ENCODE measurements around the gene RAG2.

RAG2 gene

DNA sequence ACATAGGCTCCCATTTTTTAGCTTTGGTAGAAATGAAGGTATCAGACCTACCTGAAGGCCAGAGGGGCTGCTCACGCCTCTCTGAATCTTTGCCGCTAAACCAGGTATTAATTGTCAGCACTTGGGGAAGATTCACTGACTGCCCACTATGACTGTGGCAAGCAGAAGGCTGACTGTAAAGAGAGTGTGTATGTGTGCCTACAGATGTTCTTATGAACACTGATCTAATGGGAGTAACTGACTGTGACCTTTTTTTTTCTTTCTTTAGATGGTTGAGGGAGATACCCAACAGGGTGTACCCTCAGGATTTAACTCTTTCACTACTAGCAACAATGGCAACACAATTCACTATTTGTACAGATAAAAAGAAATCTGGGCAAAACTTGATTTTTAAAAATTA is at the start of gene RAG2:
RAG2 (minus strand) TSS at position 186 of the 400 bp plus-strand sequence. CDS start 4,068 bp downstream, outside the sequence.
- FAIRE-seq: no peak

DNA sequence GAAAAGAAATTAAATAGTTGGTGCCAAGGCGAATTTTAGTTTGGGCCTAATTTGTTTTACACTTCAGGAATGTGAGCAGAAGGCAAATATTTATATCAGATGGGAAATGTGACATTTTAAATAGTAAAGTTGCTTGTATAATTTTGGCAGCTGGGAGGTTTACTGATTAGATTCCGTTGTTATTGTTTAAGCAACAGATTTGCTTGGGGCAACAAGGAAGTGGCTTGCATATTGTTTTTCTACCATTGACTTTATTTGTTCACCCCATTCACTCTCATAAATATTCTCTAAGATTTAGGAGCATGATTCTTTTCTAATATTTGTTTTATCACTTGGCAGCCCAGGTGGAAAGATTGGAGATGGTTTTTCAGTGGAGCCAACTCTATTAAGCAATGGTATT is 40.5 kb upstream of the RAG2 start:
- FAIRE-seq: no peak

DNA sequence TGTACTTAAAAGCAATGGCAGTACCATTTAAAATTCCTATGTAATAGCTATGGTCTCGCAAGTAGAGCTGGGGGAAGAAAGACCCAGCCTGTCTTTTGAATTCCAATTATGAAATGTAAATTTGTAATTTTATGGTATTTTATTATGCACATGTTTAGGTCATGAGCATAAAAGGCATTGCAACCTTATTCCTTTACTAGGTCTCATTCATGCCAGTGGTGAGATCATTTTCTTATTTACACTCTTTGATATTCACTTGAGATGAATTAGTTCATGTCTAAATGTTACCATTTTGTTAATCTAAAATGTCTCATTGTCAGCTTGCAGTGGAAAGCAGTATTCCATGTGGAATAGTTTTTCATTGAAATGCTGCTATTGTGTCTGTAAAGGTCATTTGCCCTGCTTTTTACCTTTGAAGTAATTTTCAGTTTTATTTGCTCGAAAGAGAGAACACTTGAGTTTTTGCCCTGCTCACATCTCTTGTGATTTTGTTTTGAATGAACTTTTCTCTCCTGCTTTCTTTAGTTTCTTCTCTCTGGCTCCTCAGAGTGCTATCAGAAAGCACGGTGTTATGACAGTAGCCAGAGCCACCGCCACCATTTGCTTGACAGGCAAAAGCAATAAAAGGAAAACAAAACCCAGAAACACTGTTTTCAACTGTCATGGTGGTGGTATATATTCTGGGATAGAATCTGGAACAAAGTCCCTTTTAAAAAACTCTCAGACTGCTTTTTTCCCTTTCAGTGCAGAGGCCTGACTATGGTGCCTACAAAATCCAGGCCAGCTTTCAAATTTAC is 37.2 kb upstream of the RAG2 start:
- FAIRE-seq: no peak

GRCh38 chr11:36631774-36632173 is 33.7 kb upstream of the RAG2 start:
- no peak for FAIRE-seq

DNA sequence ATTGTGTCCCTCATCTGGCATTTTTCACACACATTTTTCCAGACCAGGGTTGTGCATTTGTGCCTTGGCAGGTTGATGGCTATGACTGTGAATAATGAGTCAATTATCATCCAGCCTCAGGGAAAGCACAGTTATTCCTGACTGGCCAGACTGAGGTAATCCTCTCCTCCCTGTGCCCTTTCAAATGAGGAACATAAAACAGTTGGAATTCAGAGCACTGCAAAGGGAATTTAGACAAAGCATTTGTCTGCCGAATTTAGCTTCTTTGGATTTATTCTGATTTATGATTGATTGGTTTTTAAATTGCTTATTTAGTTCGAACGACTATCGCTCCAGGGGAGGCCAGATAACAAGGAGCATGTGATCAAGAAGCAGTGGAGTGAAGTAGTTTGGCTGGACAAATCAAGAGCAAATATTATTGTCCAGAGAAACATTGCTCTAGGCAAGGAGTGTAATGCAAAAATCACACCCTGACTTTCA is 30.8 kb upstream of the RAG2 start:
- FAIRE-seq: no peak

DNA sequence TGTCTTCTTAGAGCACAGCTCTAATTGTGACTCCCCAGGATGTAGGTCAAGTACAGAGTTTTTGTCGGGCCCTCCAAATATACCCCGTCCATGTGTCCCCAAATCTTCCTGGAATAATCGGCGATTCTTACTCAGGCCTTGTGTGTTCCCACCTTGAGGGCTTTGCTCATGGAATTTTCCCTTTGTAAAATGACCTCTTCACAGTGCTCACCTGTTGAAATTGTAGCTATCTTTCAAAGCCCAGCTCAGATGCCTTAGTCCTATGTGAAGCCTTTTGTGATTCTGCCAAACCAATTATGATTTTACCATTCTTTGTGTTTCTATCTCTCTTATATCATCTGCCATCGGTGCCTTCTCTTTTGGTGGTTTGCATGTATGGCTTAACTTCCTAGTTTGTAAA is 30.1 kb upstream of the RAG2 start:
- FAIRE-seq: no peak

- FAIRE-seq: no peak
Observed at GRCh38 chr11:36627471-36627870, 29.4 kb upstream of the RAG2 start.

DNA sequence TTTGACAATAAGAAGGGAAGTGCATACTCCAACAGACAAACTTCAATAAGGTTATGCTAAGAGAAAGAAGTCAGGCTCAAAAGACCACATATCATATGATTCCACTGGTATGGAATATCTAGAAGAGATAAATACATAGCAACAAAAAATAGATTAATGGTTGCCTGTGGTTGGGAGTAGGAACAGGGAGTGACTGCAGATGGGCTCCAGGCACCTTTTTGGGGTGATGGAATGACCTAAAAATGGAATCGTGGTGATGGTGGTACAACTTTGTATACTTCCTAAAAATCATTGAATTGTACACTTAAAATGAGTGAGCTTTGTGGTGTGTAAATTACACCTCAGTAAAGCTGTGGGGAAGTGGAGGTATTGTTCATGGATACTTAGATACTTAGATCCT is 29.0 kb upstream of the RAG2 start:
- no peak for FAIRE-seq

GRCh38 chr11:36623494-36623893 is 25.5 kb upstream of the RAG2 start:
- FAIRE-seq: no peak

GRCh38 chr11:36622431-36623136 is 24.5 kb upstream of the RAG2 start:
- FAIRE-seq: peak; percentile 58

DNA sequence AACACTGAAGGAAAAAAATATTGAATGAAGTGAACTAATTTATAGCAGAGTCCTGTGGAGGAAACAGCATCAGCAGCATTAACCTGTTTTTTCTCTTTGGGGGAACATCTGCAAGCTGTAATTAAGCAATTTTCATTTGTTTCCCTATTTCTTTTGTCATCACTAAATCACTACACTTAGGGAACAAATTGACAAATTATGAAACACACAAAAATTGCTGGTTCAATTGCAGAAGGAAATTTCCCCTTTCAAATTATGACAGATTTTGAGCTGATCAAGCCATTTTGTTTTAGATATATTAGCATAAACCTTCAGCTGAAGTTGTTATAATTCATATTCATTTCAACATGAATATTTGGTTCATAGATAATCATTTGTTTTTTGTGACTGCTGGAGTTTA is 22.2 kb upstream of the RAG2 start:
- FAIRE-seq: no peak

GRCh38 chr11:36619502-36619901 is 21.5 kb upstream of the RAG2 start:
- FAIRE-seq: peak; percentile 43

- no peak for FAIRE-seq
Observed at GRCh38 chr11:36618363-36619047, 20.5 kb upstream of the RAG2 start.

GRCh38 chr11:36617543-36618362 is 19.7 kb upstream of the RAG2 start:
- no peak for FAIRE-seq

DNA sequence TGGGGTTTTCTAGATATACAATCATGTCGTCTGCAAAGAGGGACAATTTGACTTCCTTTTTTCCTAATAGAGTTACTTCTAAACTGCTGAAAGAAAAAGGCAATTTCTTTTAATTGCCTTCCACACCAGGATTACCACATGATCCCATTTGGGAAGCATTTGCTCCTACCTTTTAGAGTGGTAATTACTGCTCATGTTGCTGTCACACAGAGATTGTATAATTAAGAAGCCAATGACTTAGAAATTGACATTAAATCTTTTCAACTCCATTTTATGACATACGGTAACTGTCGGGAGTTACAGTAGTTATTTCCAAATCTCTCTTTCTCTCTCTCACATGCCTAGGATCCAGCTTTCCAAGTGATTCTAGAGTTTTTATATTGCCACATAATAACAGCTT is 17.8 kb upstream of the RAG2 start:
- no peak for FAIRE-seq

DNA sequence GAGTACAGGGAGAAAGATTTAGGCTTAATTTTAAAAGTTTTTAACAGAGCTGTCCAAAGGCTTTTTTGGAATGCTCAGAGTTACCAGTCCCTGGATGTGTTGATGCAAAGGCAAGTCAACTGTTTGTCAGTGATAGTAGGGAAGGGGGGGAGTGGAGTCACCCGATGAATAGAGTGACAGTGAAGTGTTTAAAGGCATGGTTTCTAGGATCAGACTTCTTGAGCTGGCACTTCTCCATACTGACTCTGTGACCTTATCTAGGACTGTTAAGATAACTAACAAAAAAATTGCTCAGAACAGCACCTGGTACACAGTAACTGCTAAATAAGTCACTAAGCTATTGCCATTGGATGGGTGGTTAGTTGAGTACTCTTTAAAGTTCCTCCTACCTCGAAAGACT is 11.3 kb upstream of the RAG2 start:
- FAIRE-seq: no peak

DNA sequence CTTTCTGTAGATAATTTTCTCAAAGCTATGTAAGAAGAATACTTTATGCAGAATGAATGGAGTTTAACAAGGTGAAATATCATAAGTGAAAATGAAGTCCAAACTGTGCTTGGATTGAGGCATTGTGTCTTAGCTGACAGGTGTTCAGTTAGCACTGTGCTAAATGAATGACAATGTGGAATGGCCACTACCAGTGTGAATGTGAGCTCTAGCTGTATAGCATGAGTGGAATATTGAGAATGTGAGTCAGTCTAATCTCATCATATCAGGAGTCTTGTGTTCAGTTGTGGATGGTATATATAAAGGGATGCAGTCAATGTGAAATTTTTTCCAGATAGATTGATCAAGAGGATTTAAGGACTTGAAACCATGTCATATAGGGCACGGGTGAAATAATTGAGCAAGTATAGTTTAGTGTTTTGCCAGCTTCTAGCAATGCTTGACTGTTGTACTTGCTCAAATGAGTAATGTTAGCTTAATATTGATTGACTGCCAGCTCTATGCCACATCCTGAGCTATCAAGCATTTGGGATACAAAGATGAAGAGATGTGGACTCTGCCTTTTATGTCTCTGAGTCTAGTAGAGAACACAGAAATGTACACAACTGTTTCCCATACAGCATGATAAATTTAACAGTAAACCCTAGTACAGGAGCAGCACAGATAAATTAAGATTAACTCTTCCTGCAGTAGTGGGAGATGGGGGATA is 10.6 kb upstream of the RAG2 start:
- FAIRE-seq: no peak

- FAIRE-seq: no peak
Observed at GRCh38 chr11:36605221-36606216, 7.5 kb upstream of the RAG2 start.

GRCh38 chr11:36602135-36602534 is 4.1 kb upstream of the RAG2 start:
- FAIRE-seq: no peak

GRCh38 chr11:36601155-36601554 is 3.1 kb upstream of the RAG2 start:
- FAIRE-seq: no peak

DNA sequence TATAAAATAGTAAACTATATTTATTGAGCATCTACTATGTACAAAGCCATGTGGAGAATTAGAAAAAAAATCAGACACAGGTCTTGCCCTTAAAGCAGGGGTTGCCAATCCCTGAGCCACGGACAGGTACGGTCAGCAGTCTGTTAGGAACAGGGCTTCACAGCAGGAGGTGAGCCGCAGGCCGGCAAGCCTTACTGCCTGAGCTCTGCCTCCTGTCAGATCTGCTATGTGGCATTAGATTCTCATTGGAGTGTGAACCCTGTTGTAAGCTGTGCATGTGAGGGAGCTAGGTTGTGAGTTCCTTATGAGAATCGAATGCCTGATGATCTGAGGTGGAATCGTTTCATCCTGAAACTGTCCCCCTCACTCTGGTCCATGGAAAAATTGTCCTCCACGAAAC is 2.1 kb upstream of the RAG2 start:
- no peak for FAIRE-seq
